Spinal cord (tissue), 10 donors: ENCODE results near the gene FCMR. TPM values are rescaled to one million over a fixed set of nuclear protein-coding genes. Genes with fewer than 3 reads are reported as not detected.
"Not testable (repeated sequence)": the region's sequence is repeated elsewhere in the genome, so short reads cannot be mapped to it uniquely, and the experiment has no call there.

Experiments
- DNase-seq, 6 donors: peaks; one replicate each; pipeline versions ENCODE4 v3.0.0 to v3.0.0-alpha.2; 2013 to 2015; ENCODE audit warnings: low spot score in 6 of 6, low read depth in 4 of 6
- H3K27ac ChIP-seq: one replicate; pipeline ENCODE4 v1.5.1; 2013; ENCODE audit warnings: low read depth, low read length, control low read depth
- H3K27me3 ChIP-seq: one replicate; pipeline ENCODE4 v1.6.1; 2013; ENCODE audit warnings: low read length; ENCODE audit not compliant: control insufficient read depth, insufficient read depth
- H3K36me3 ChIP-seq: one replicate; pipeline ENCODE4 v1.6.1; 2013; ENCODE audit warnings: low read length; ENCODE audit not compliant: control insufficient read depth, insufficient read depth
- H3K4me1 ChIP-seq: one replicate; pipeline ENCODE4 v1.6.1; 2013; ENCODE audit warnings: low read length; ENCODE audit not compliant: control insufficient read depth, insufficient read depth
- H3K4me3 ChIP-seq: one replicate; pipeline ENCODE4 v1.5.1; 2013; ENCODE audit warnings: low read depth, low read length, control low read depth
- H3K9me3 ChIP-seq: one replicate; pipeline ENCODE4 v1.6.1; 2013; ENCODE audit warnings: low read length; ENCODE audit not compliant: control insufficient read depth, insufficient read depth
- WGBS: methylation state at CpG from one replicate; pipeline ENCODE4 v1.1.5; 2013; ENCODE audit warnings: missing lambda C conversion rate; ENCODE audit not compliant: insufficient coverage; 5-methylcytosine and 5-hydroxymethylcytosine counted together
- polyA plus RNA-seq, 2 donors: library from polyadenylated mRNA; unstranded; fragments of 120-200 nt; gene quantifications; one replicate each; pipeline ENCODE4 v1.2.1, GENCODE V29; 2013; ENCODE audit not compliant: insufficient read length in 2 of 2
- total RNA-seq, 2 donors: library from RNA; depleted of rRNA in 1 of 2; stranded (reverse); fragments of 120-200 nt in 1 of 2; fragments of >200 nt in 1 of 2; gene quantifications; one replicate each; pipeline versions ENCODE4 v1.2.3 to v1.2.4, GENCODE V29; 2013 to 2014
- donor health status: healthy.

Gene FCMR
- total and polyA plus RNA-seq, 4 donors, result 0.89 to 1.9 (median 1.6) TPM

DNA sequence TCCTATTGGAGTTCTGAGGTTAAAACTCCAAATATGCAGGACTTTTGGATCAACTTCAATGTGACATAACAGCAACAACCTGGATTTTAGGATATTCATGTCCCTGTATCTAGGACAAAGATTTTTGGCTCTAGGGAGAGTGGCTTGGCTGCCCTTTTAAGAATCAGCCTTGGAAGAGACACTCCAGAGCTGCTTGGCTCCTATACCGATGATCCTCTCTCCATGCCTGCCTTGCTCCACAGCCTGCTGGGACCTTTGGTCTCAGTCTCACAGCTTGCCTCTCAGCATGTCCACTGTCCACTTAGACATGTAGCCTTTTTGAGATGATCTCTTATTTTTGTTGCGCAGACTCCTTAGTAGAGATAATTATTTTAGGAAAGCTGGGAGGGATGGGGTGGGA, 4.5 kb upstream of the FCMR start:
- Histone ChIP-seq H3K27ac (no peak overlapping the region), H3K27me3 (no peaks in the 10 kb centered on the region), H3K36me3 (no peaks in the 10 kb centered on the region), H3K4me3 (no peak overlapping the region), H3K9me3 (no peaks in the 10 kb centered on the region), H3K4me1 (no peaks in the 10 kb centered on the region)
- no CpG with 5 or more reads among the region's 2 CpGs for WGBS
- peak in 1 of 6 donors; percentile 38 for DNase-seq

DNA sequence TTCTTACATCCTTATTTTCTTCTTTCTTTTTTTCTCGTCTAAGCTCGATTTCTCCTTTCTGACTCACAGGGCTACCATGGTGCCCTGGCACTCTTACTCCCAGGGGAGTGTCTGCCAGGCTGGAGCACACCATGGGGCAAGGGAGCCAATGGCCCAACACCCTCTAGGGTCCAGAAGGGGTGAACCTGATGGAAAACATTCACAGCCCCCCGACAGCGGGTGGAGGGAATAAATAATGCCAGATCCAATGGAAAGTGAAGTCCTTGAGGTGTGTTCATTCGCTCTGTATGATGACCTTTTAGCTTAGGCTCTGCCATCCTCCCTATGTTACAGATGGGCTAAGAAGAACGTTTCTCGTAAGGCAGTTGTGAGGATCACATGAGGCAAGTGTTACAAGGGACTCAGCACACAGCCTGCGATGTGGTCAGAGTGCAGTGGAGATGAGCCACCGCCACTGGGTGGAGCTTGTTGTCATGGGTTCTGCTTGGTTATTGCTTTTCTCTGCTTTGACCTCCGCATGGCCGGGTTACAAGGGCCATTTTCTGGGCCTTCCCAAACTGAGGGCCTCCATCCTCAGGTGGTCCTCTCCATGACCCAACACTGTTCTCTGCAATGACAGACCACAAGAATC, 3.5 kb upstream of the FCMR start:
- Histone ChIP-seq H3K27ac (no peak overlapping the region), H3K9me3 (no peaks in the 10 kb centered on the region), H3K4me3 (no peak overlapping the region), H3K4me1 (no peaks in the 10 kb centered on the region), H3K27me3 (no peaks in the 10 kb centered on the region), H3K36me3 (no peaks in the 10 kb centered on the region)
- WGBS, result 85% methylated on average over 10 of the region's 11 CpGs
- DNase-seq, result no peak

DNA sequence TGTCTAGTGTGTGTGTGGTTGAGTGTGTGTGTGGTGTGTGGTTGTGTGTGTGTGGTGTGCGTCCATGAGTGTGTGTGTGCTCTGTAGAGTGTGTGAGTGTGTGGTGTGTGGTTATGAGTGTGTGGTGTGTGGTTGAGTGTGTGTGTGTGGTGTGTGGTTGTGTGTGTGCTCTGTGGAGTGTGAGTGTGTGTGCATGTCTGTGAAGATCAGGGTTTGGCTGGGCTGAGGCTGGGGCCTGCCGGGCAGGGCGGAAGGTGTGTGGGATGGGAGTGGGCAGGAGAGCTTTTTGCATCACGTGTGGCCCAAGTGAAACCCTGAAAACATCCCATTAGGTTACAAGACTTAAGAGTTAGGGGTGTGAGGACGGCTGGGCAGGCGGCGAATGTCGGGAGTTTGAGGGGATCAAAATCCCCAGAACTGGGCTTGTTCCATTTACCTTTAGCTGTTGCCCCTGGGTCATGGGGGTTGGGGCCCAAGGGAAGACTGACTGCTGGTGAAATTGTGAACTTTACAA, 2.9 kb upstream of the FCMR start:
- Histone ChIP-seq H3K4me1 (no peaks in the 10 kb centered on the region), H3K27me3 (no peaks in the 10 kb centered on the region), H3K27ac (no peak overlapping the region), H3K9me3 (no peaks in the 10 kb centered on the region), H3K36me3 (no peaks in the 10 kb centered on the region), H3K4me3 (no peak overlapping the region)
- 73% methylated on average over 8 of the region's 8 CpGs for WGBS
- no peak for DNase-seq

DNA sequence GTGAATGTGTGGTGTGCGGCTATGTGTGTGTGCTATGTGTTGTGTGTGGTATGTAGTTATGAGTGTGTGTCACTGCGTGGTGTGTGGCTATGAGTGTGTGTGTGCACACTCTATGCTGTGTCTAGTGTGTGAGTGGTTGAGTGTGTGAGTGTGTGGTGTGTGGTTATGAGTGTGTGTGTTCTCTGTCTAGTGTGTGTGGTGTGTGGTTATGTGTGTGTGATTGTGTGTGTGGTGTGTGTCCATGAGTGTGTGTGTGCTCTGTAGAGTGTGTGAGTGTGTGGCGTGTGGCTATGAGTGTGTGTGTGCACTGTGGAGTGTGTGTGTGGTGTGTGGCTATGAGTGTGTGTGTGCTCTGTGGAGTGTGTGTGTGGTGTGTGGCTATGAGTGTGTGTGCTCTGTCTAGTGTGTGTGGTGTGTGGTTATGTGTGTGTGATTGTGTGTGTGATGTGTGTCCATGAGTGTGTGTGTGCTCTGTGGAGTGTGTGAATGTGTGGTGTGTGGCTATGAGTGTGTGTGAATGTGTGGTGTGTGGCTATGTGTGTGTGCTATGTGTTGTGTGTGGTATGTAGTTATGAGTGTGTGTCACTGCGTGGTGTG, 2.3 kb upstream of the FCMR start:
- 80% methylated on average over 3 of the region's 4 CpGs for WGBS
- not testable (repeated sequence) for H3K27me3 ChIP-seq, H3K4me1 ChIP-seq, H3K4me3 ChIP-seq, H3K36me3 ChIP-seq, DNase-seq, H3K27ac ChIP-seq, H3K9me3 ChIP-seq

DNA sequence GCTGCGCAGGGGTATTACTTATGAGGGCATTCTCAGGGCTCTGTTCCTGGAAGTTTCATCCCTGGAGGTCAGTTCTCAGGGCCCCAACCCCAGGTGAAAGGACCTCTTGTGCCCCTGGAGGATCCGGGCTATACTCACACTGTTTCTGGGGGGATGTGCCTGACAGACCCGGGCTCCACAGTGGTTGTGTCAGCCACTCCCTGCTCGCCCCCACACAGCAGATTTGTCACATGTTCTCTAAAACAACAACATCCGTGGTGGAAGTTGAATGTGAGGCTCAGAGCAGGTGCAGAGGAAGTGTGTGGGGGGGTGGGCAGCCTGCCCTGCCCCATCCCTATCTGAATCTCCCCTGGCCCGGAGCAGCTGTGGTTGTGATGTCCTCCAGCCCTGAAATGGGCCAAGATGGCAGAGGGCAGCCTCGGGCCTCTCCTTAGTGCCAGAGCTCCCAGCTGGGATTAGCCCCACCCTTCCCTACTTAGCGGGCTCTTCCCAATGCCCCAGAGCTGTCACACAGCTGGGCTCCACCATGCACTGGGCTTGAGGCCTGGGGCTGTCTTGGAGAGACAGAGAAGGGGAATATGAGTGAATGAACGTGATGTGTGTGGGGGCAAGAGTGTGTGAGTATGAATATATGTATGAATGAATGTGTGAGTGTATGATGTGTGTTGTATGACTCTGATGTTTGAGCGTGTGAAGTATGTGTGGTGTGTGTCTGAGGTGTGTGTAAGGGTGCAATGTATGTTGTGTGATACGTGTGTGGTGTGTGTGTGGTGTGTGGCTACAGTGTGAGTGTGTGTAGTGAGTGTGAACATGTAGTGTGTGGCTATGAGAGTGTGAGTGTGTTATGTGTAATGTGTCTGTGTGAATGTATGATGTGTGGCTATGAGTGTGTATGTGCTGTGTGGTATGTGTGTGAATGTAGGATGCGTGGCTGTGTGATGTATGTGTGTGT, 1.5 kb upstream of the FCMR start:
- 80% methylated on average over 9 of the region's 12 CpGs for WGBS

DNA sequence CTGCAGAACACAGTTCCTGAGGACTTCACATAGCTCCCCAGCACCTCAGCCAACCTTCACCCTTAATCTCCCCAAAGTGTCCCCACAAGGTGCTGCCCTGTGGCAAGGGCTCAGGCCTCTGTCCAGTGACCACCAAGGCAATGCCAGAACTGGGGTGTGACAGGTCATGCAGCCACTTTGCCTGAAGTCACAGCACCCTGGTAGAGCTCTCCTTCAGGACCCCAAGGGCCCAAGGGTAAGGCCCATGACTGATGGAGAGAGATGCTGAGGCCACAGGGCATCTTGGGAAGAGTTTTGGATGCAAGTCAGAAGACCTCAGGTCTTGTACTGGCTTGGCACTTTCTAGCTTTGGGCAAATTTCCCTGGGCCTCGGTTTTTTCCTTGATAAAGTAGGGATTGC, 783 bp upstream of the FCMR start:
- Histone ChIP-seq H3K27ac (peak overlapping the region; percentile 17), H3K4me1 (no peaks in the 10 kb centered on the region), H3K9me3 (no peaks in the 10 kb centered on the region), H3K36me3 (no peaks in the 10 kb centered on the region), H3K4me3 (no peak overlapping the region), H3K27me3 (no peaks in the 10 kb centered on the region)
- 88% methylated on average over 1 of the region's 1 CpG for WGBS
- DNase-seq, result no peak

More for the DNA sequence above, 1.5 kb upstream of the FCMR start:
- Histone ChIP-seq H3K4me3 (no peak overlapping the region), H3K9me3 (no peaks in the 10 kb centered on the region), H3K27me3 (no peaks in the 10 kb centered on the region), H3K27ac (no peak overlapping the region), H3K4me1 (no peaks in the 10 kb centered on the region), H3K36me3 (no peaks in the 10 kb centered on the region)
- no peak for DNase-seq

DNA sequence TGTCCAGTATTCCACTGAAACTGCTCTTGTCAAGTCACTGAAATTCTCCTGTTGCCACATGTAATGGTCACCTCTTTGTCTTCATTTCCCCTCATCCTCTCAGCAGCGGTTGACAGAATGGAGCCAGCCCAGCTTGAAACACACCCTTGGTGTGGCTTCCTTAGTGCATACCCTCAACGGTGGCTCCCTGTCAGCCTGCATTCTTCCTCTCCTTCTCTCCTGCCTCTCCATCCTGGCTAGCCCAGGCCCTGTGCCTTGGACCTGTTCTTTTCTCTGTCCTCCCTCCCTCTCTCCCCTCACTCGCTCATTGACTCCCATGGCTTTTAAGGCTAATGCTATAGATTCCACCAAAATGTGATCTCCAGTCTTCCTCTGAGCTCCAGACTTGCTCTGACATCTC, 3.7 kb downstream of the FCMR start:
- H3K27ac ChIP-seq, result no peak overlapping the region
- WGBS, result 89% methylated on average over 3 of the region's 3 CpGs
- H3K4me1 ChIP-seq, result no peaks in the 10 kb centered on the region
- DNase-seq, result no peak
- no peaks in the 10 kb centered on the region for H3K36me3 ChIP-seq
- no peak overlapping the region for H3K4me3 ChIP-seq
- no peaks in the 10 kb centered on the region for H3K27me3 ChIP-seq
- no peaks in the 10 kb centered on the region for H3K9me3 ChIP-seq

DNA sequence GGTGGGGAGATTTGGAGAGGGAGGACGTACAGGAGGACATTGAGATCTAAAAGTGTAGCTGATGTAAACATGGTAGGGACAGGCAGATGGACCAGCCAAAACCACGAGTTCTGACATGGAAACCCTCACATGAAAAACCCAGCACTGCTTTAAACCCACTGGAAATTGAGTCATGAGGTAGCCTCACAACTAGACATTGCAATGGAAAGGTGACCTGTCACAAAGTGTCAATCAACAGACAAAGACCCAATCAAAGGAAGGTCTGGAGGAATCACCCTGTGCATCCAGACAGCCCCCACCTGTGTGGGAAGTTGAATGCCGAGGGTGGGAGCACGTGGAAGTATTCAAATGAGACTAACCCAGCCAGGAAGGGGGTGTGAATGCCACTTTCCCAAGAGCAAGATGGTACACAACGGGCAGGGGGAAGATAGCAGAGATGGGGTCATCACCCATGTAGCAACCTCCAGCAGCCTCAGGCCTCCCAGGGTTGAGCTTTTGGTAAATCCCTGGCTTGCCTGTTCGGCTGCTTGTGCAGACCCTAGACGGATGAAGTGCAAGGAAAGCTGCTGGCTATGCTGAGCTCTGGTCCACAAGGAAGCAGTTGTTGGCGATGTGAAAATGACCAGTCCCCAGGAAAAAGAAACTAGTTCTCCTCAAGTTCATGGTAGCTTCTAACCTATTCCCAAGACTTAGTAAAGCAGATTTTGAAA, 5.6 kb downstream of the FCMR start:
- WGBS, result 86% methylated on average over 6 of the region's 8 CpGs

DNA sequence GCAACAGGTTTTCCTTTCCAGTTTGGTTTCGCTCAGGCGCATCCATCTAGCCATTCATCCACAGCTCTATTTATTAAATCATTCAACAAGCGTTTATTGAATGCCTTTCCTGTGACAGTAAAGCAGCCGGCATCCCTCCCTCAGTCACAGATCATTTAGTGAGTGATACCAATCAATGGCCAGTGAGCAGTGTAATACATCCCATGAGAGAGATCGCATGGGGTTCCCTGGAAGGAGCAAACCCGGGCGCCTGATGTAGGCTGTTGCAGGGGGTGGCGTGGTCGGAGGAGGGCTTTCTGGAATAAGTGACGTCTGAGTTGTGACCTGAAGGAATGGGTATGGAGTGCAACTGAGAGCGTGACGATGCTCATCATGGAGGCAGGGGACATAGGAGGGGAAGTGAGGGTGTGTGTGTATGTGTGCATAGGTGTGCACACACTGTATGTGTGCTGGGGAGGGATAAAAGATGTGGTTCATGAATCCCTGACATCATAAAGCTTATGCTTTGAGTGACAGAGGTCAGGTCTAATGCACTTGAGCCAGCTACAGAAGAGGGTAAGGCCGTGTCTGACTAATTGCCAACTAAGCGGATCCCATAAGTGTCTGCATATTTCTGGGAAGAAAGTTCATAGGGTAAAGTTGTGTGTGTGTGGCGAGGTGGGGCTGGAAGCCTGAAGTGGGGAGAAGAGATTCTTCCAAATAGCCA, 6.6 kb downstream of the FCMR start:
- 84% methylated on average over 13 of the region's 15 CpGs for WGBS
- peak in 1 of 6 donors; percentile 27 for DNase-seq
- Histone ChIP-seq H3K36me3 (no peaks in the 10 kb centered on the region), H3K4me1 (peaks cover 1% of the 10 kb centered on the region), H3K27me3 (peaks cover 1% of the 10 kb centered on the region), H3K27ac (no peak overlapping the region), H3K4me3 (no peak overlapping the region), H3K9me3 (no peaks in the 10 kb centered on the region)

More for the DNA sequence above, 5.6 kb downstream of the FCMR start:
- no peaks in the 10 kb centered on the region for H3K9me3 ChIP-seq
- H3K27ac ChIP-seq, result no peak overlapping the region
- H3K36me3 ChIP-seq, result no peaks in the 10 kb centered on the region
- H3K27me3 ChIP-seq, result no peaks in the 10 kb centered on the region
- H3K4me1 ChIP-seq, result no peaks in the 10 kb centered on the region
- no peak for DNase-seq
- H3K4me3 ChIP-seq, result no peak overlapping the region
